GM12864 (cell line): Measurements from ENCODE around the gene SCAMP4.

Experiments used
- DNase-seq: peaks from one replicate; pipeline ENCODE4 v3.0.0-alpha.2; 2011; ENCODE audit warnings: low read depth
- H3K4me3 ChIP-seq: 2 replicates; pipeline ENCODE4 v1.5.1; 2011; ENCODE audit warnings: mild to moderate bottlenecking, low read depth, low read length, control low read depth
- CTCF ChIP-seq: IDR thresholded peaks from 2 replicates; pipeline ENCODE4 v1.5.1; 2011; ENCODE audit warnings: low read depth, mild to moderate bottlenecking, moderate library complexity, low read length, control low read depth, inconsistent platforms; ENCODE audit errors: missing control alignments

SCAMP4 gene

DNA sequence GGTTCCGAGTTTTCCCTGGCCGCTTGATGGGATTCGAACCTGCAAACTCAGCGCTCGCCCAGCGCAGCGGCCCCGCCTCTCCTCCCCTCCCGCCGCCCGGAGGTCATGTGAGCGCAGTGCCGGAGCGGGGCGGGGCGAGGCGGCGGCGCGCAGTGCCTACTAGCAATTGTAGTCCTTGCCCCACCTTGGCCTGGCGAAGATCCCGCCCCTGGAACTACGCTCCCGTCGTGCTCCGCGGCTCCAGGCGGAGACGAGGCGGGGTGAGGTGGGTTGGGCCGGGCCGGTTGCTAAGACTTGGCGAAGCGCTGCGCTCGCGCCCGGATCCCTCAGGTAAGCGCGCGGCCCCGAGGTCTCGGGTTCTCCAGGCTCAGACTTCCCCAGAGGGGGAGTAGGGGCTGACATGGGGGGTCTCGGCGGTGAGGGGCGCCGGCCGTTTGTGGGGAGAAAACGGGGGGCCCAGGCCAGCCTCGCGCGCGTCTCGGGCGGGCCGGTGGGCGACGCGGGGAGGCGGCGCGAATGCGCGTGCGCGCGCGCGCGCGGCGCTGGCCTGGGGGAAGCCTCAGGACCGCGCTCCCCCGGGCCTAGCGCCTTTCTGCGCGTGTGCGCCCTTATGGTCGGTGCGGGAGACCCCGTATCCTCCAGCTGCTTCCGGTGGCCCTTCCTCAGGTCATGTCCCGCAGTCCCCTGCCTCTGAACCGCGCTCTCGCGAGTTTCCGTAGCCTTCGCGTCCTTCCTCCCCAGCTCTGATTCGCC, at the start of gene SCAMP4, which contains the start of gene ADAT3:
Gene SCAMP4, plus strand, starts transcription at position 290 of the 753 bp plus-strand sequence. CDS start 9,621 bp downstream, outside the sequence.
Gene ADAT3, plus strand, starts transcription at position 290 of the 753 bp plus-strand sequence. CDS start 6,649 bp downstream, outside the sequence.
- no peak for TF ChIP-seq CTCF
- peak within 1 kb of the TSS; percentile 81 for H3K4me3 ChIP-seq
- DNase-seq = peak; percentile 97

DNA sequence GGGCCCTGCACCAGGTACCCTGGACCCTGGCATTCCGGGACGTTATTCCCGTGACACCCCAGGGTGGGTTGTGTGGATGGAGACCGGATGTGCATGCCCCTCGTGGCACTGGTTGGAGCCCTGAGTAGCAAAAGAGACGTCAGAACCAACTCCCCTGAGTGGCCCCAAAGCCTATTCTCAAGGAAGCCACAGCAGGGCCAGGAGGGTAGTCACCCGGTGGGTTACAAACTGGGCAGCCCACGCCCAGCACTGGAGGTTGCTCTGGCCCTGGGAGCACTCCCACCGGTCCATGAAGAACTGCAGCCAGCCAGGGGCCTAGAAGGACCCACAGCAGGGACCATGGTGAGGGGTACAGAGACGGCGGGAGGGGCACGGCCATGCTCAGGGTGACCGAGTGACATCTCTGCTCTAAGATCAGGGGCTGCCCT, 49.4 kb upstream of the SCAMP4 start:
- no peak for DNase-seq
- H3K4me3 ChIP-seq = peak overlapping the region; percentile 81
- TF ChIP-seq CTCF = no peak

DNA sequence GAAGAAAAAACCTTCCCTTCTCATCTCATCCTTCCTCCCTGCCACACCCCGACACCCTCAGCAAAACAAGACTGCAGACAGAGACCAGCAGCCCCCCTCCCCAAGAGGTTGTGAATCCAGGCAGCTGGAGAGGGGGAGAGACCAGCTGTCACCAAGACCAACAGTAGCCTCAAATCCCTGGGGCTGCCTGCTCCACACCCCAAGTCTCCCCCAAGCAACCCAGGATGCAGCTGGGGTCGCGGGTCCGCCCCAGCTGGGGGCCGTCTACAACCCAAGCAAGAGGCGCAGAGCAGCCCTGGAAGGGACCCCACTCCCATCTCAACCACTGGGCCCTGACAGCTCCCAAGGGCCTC, 48.9 kb upstream of the SCAMP4 start:
- peak overlapping the region; percentile 81 for H3K4me3 ChIP-seq
- DNase-seq = no peak
- no peak for TF ChIP-seq CTCF

GRCh38 chr19:1856698-1857603, 48.2 kb upstream of the SCAMP4 start:
- DNase-seq = peak; percentile 60
- H3K4me3 ChIP-seq = peak overlapping the region; percentile 81
- TF ChIP-seq CTCF = no peak

- no peak overlapping the region; the same call in 1 of the 2 replicates for H3K4me3 ChIP-seq
- no peak for TF ChIP-seq CTCF
- DNase-seq = no peak
Observed at GRCh38 chr19:1857648-1858326, 47.4 kb upstream of the SCAMP4 start.

- no peak for DNase-seq
- no peak for TF ChIP-seq CTCF
- no peak overlapping the region for H3K4me3 ChIP-seq
Observed at GRCh38 chr19:1858412-1859081, 46.7 kb upstream of the SCAMP4 start.
